Measurements from ENCODE around the gene GAS7. TPM values are rescaled to one million over a fixed set of nuclear protein-coding genes. Genes with fewer than 3 reads are reported as not detected.

The GAS7 gene
- total RNA-seq, 1 experiment from 2014 or later = 6.0 TPM

DNA sequence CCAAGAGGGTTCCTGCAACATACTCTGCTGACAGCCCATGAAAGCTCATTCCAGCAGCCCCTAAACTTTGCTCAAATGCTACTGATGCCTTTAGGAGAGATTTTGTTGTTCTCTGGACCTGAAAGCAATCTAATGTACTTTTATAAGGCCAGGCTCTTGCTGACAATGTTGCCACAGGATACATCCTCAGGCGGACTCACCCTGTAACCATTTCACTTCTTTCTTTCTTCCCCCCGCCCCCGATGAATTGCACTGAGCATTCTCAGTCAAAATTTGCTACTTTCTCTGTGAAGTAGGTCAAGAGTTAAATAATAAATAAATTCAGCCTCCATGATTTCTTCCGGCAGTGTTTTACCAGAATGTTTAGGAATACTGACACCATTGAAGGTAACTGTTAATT, 1.5 kb downstream of the GAS7 start:
- no peak overlapping the region for H3K9ac ChIP-seq (ENCODE audit: extremely low read depth, insufficient read length, low read length)
- H3K79me2 ChIP-seq (ENCODE audit: insufficient read depth, low read length) = no peaks in the 10 kb centered on the region
- H3K4me2 ChIP-seq (ENCODE audit: insufficient read depth, insufficient read length, low read length) = no peak overlapping the region
- no peak overlapping the region for H2AK5ac ChIP-seq (ENCODE audit: insufficient read length, low read length)
- H2BK5ac ChIP-seq (ENCODE audit: insufficient read length, low read length) = no peak overlapping the region
- H2BK15ac ChIP-seq (ENCODE audit: low read depth, low read length) = no peak overlapping the region
- no peak overlapping the region for H4K8ac ChIP-seq (replicated peaks; ENCODE audit: insufficient read length, low read depth, low read length)
- Mint-ChIP-seq H3K27me3 (ENCODE audit: low read depth) (peaks cover 68% of the 10 kb centered on the region), H3K27ac (no peak overlapping the region), H3K4me1 (peaks cover 4 to 6% of the 10 kb centered on the region in 2 experiments; a peak in 3 of 4 replicates), H3K36me3 (ENCODE audit: insufficient read depth in 1 of 3, low read depth in 3 of 3) (peaks cover 15 to 23% (median 18%) of the 10 kb centered on the region in 3 experiments), H3K4me3 (peak overlapping the region in 1 of 2 experiments; percentile 77; a peak in 3 of 5 replicates), H3K9me3 (peaks cover 20 to 25% of the 10 kb centered on the region in 2 experiments)
- no peak overlapping the region for H3K23ac ChIP-seq (ENCODE audit: insufficient read length, low read depth, low read length)
- no CpG with 5 or more reads among the region's 4 CpGs for WGBS (ENCODE audit: extremely low coverage, insufficient read length, low lambda C conversion rate)
- no peak overlapping the region for H4K5ac ChIP-seq (ENCODE audit: insufficient read length, low read depth, low read length)
- no peak overlapping the region for H4K91ac ChIP-seq (ENCODE audit: insufficient read length, low read depth, low read length)
- TF ChIP-seq CTCF (conservative IDR thresholded peaks at IDR 0.05) = no peak
- peaks cover 7% of the 10 kb centered on the region for H3K23me2 ChIP-seq (ENCODE audit: insufficient read length, low read depth, low read length, poor library complexity, severe bottlenecking)
- no peak overlapping the region for H2AFZ ChIP-seq (ENCODE audit: low read length)
- H3K79me1 ChIP-seq (ENCODE audit: insufficient read depth, low read depth, low read length, poor library complexity, severe bottlenecking) = no peaks in the 10 kb centered on the region
- H3K14ac ChIP-seq (ENCODE audit: insufficient read depth, low read length) = no peak overlapping the region
- H3K27me3 ChIP-seq (ENCODE audit: insufficient read depth, low read length) = peaks cover 7% of the 10 kb centered on the region; the same call in 1 of the 2 replicates
- no peaks in the 10 kb centered on the region for H4K20me1 ChIP-seq (ENCODE audit: control insufficient read depth, insufficient read depth, insufficient read length)
- no peak overlapping the region for H2BK12ac ChIP-seq (ENCODE audit: insufficient read length, low read depth, low read length)
- DNase-seq = no peak
- no peak overlapping the region for H3K18ac ChIP-seq (ENCODE audit: insufficient read length, low read depth, low read length)
- no peak overlapping the region for H3K4ac ChIP-seq (ENCODE audit: low read depth, low read length)
- H3K27ac ChIP-seq (ENCODE audit: insufficient read length, low read depth, low read length) = no peak overlapping the region
- H2BK20ac ChIP-seq (ENCODE audit: low read depth, low read length, poor library complexity, severe bottlenecking) = no peak overlapping the region
- H3K4me1 ChIP-seq (ENCODE audit: insufficient read depth, low read length) = no peaks in the 10 kb centered on the region
- H3T11ph ChIP-seq (ENCODE audit: low read length) = no peak overlapping the region
- H3K56ac ChIP-seq (ENCODE audit: insufficient read length, low read depth, low read length) = no peak overlapping the region
- no peak overlapping the region for H2BK120ac ChIP-seq (ENCODE audit: low read depth, low read length, poor library complexity, severe bottlenecking)
- no peaks in the 10 kb centered on the region for H3K9me3 ChIP-seq (ENCODE audit: control insufficient read depth, low read depth, low read length)
